ENCODE measurements around the gene FRYL.

DNA sequence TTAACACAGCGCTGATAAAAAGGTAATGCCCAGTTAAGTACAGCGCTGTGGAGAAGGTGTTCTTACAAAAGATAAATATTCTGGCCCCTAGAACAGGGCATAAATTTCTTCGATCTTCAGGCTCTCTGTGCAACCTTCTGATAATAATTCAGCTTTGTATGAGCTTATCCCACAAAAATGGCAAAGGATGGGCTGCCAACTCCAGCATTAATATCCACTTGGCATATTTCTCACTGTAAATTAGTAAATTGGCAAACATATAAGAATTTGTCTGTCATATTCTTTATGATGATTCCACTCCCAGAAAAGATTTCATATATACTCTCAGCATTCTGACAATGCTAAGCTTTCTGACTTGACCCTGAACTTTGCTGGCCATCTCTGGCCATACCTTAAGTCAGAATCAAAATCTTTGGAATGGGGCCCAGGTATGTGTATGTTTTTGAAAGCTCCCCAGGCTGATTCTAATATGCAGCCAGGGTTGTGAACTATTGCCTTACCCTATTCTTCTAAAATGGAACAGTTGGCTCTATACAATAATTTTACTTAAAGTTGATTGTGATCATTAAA, 134.8 kb downstream of the FRYL start:
- TF ChIP-seq, protein P1, sequence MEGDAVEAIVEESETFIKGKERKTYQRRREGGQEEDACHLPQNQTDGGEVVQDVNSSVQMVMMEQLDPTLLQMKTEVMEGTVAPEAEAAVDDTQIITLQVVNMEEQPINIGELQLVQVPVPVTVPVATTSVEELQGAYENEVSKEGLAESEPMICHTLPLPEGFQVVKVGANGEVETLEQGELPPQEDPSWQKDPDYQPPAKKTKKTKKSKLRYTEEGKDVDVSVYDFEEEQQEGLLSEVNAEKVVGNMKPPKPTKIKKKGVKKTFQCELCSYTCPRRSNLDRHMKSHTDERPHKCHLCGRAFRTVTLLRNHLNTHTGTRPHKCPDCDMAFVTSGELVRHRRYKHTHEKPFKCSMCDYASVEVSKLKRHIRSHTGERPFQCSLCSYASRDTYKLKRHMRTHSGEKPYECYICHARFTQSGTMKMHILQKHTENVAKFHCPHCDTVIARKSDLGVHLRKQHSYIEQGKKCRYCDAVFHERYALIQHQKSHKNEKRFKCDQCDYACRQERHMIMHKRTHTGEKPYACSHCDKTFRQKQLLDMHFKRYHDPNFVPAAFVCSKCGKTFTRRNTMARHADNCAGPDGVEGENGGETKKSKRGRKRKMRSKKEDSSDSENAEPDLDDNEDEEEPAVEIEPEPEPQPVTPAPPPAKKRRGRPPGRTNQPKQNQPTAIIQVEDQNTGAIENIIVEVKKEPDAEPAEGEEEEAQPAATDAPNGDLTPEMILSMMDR (IDR thresholded peaks at IDR 0.05; ENCODE audit: low read length) = no peak
- TF ChIP-seq EZH2 (IDR thresholded peaks at IDR 0.05; ENCODE audit: borderline replicate concordance, low read length) = no peak

Measured in OCI-LY1 (cell line).